Lower lobe of right lung (tissue), 2 donors: ENCODE measurements around the gene FARS2. TPM values are rescaled to one million over a fixed set of nuclear protein-coding genes. Genes with fewer than 3 reads are reported as not detected.

Experiments
- ATAC-seq, 2 donors: fragments of 200-7000 bp; cut with Tn5 transposase; one replicate each; pipeline ENCODE4 v1.9.1; 2020 to 2022; ENCODE audit warnings: mild to moderate bottlenecking in 2 of 2, moderate library complexity in 2 of 2
- DNase-seq: peaks from one replicate; pipeline ENCODE4 v3.0.0-alpha.2; 2020
- H3K27ac ChIP-seq: fragments of 200-600 bp; one replicate; pipeline ENCODE4 v1.8.0; 2022
- H3K27me3 ChIP-seq: fragments of 200-600 bp; one replicate; pipeline ENCODE4 v1.8.0; 2022; ENCODE audit warnings: low read depth
- H3K36me3 ChIP-seq: fragments of 200-600 bp; one replicate; pipeline ENCODE4 v1.8.0; 2022; ENCODE audit warnings: mild to moderate bottlenecking
- H3K4me1 ChIP-seq: fragments of 200-600 bp; one replicate; pipeline ENCODE4 v1.8.0; 2022
- H3K4me3 ChIP-seq: fragments of 200-600 bp; one replicate; pipeline ENCODE4 v1.8.0; 2022; ENCODE audit warnings: mild to moderate bottlenecking
- H3K9me3 ChIP-seq: fragments of 200-600 bp; one replicate; pipeline ENCODE4 v1.8.0; 2022
- intact Hi-C: fragments of 100-400 bp; cut with DNase I; formaldehyde crosslinking; loops from one replicate; pipeline ENCODE4 v1.11.0; 2022
- total RNA-seq: library from RNA; stranded (reverse); fragmentation: NEBNext Ultra II Directional; extraction: Animal tissue kit (Norgen Biotek cat#: 25700); gene quantifications from one replicate; pipeline ENCODE4 v1.2.1, GENCODE V29; 2021
- TF ChIP-seq, protein P1 (sequence below): fragments of 200-600 bp; IDR thresholded peaks from one replicate; pipeline ENCODE4 v1.8.0; 2022; ENCODE audit warnings: antibody characterized with exemption, mild to moderate bottlenecking
- donor health status: DM: no; HTN: yes; CAD: no; lungs with severe emphysema.

Gene FARS2
- total RNA-seq, 1 donor from 2014 or later = 17.0 TPM

DNA sequence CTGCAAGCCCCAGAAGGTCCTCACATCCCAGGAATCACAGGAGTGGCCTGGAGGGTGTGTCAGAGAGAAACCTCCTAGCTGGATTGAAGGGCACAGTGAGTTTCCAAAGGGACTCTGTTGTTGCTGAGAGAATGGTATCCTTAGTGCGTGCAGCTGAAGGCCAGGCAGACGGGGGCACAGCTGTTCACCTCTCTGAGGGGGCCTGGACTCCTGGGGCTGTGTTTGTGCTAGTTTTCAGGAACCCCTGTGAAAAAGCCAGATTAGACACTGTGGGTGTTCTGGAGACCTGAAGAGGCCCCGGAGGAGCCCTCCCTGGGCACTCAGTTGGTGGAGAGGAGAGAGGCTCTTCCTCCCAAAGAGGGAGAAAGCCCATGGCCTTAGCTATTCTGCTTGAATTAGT, 223.4 kb downstream of the FARS2 start:
- TF ChIP-seq, protein P1, sequence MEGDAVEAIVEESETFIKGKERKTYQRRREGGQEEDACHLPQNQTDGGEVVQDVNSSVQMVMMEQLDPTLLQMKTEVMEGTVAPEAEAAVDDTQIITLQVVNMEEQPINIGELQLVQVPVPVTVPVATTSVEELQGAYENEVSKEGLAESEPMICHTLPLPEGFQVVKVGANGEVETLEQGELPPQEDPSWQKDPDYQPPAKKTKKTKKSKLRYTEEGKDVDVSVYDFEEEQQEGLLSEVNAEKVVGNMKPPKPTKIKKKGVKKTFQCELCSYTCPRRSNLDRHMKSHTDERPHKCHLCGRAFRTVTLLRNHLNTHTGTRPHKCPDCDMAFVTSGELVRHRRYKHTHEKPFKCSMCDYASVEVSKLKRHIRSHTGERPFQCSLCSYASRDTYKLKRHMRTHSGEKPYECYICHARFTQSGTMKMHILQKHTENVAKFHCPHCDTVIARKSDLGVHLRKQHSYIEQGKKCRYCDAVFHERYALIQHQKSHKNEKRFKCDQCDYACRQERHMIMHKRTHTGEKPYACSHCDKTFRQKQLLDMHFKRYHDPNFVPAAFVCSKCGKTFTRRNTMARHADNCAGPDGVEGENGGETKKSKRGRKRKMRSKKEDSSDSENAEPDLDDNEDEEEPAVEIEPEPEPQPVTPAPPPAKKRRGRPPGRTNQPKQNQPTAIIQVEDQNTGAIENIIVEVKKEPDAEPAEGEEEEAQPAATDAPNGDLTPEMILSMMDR = no peak
- ATAC-seq = no peak
- Histone ChIP-seq H3K4me3 (no peak overlapping the region), H3K9me3 (no peaks in the 10 kb centered on the region), H3K27me3 (no peaks in the 10 kb centered on the region), H3K4me1 (no peaks in the 10 kb centered on the region), H3K36me3 (peaks cover 4% of the 10 kb centered on the region), H3K27ac (no peak overlapping the region)
- no peak for DNase-seq
- intact Hi-C loops = no loop called here

DNA sequence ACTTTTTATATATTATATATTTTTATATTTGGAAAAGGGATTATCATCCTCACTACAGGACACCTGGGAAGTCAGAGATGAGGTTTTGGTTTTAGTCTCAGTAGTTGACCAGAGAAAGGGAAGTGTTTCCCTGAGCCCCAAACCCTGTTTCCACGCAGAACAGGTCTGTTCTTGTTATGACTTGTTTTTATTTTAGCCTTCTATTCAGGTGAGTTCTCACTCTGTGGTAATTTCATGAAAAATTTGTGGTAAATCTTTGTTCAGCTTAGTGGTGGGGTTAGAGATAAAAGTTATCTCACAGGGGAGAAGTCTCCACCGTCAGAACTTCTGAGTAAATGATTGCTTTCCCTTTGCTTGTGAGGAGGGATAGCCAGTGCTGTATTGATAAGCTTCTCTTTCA, 224.9 kb downstream of the FARS2 start:
- DNase-seq (no peak), ATAC-seq (no peak)
- H3K36me3 ChIP-seq = peaks cover 4% of the 10 kb centered on the region
- H3K4me1 ChIP-seq = no peaks in the 10 kb centered on the region
- TF ChIP-seq, protein P1 = no peak
- intact Hi-C loops = no loop called here
- H3K27ac ChIP-seq = no peak overlapping the region
- H3K27me3 ChIP-seq = no peaks in the 10 kb centered on the region
- H3K4me3 ChIP-seq = no peak overlapping the region
- no peaks in the 10 kb centered on the region for H3K9me3 ChIP-seq

DNA sequence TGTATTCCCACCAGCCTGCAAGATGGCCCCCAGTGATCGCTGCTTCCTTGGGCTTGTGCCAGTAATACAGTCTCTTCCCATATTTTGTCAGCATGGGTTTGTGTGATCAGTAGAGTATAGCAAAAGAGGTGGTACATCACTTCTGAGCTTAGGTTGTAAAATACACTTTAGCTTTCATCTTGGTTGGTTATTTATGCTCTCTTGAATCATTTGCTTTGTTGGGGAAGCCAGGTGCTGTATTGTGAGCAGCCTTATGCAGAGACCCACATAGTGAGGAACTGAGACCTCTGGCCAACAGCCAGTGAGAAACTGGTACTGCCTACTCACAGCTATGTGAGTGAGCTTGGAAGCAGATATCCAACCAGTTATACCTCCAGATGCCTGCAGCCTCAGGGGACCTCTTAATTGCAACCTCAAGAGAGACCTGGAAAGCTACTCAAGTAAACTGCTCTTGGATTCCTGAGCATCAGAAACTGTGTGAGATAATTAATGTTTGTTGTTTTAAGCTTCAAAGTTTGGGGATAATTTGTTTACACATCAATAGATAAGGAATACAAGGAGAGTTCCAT, 229.3 kb downstream of the FARS2 start:
- H3K27me3 ChIP-seq = no peaks in the 10 kb centered on the region
- peaks cover 4% of the 10 kb centered on the region for H3K36me3 ChIP-seq
- no peak overlapping the region for H3K27ac ChIP-seq
- no peaks in the 10 kb centered on the region for H3K4me1 ChIP-seq
- TF ChIP-seq, protein P1 = no peak
- H3K9me3 ChIP-seq = no peaks in the 10 kb centered on the region
- DNase-seq = no peak
- no peak overlapping the region for H3K4me3 ChIP-seq
- ATAC-seq = no peak
- intact Hi-C loops = no loop called here

DNA sequence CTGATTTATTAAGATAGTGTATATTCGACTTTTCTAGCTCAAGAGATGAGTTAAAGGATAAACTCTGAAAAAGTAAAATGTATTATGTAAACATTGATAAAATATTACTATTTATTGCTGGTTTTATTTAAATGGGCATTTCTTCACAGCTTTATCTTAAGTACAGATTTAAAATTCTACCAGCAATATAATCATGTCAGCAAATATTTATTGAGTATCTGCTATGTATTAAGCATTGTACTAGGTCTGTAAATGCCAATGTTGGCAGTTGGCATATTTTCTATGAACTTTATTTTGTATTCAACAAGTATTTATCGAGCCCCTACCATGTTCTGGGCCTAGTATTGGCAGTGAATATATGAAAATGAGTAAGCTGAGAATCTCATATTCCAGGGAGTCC, 231.0 kb downstream of the FARS2 start:
- no peaks in the 10 kb centered on the region for H3K27me3 ChIP-seq
- peaks cover 4% of the 10 kb centered on the region for H3K36me3 ChIP-seq
- no peaks in the 10 kb centered on the region for H3K9me3 ChIP-seq
- no peak overlapping the region for H3K4me3 ChIP-seq
- ATAC-seq (no peak), DNase-seq (no peak)
- TF ChIP-seq, protein P1 = no peak
- intact Hi-C loops = no loop called here
- H3K27ac ChIP-seq = no peak overlapping the region
- H3K4me1 ChIP-seq = no peaks in the 10 kb centered on the region

DNA sequence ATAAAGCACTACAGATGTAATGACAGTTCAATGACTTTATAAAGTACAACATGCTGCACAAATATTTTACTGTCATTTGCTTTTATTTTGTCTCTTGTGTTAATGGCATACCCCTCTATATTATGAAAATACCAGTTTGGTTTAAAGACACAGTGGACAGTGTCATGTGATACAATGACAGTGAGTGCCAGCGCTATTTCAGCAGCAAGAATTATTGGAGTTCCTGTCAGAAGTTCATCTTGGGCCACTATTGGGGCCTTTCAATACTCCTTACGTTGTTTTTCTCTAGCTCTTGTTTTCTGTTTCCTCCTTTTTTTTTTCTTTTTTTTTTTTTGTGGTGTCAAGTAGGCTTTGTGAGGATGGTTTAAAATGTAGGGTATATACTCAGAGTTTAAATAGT, 232.5 kb downstream of the FARS2 start:
- TF ChIP-seq, protein P1 = no peak
- no peaks in the 10 kb centered on the region for H3K27me3 ChIP-seq
- H3K36me3 ChIP-seq = no peaks in the 10 kb centered on the region
- no peak overlapping the region for H3K27ac ChIP-seq
- no peak overlapping the region for H3K4me3 ChIP-seq
- intact Hi-C loops = no loop called here
- H3K4me1 ChIP-seq = no peaks in the 10 kb centered on the region
- H3K9me3 ChIP-seq = no peaks in the 10 kb centered on the region
- ATAC-seq (no peak), DNase-seq (no peak)
